C4-2B (cell line): ENCODE data around the gene CD58.

Experiments
- H3K27ac ChIP-seq: fragments of 450-650 bp; 2 replicates; pipeline ENCODE4 v1.5.1; 2017
- CTCF ChIP-seq: fragments of 450-650 bp; conservative IDR thresholded peaks from 2 replicates; pipeline ENCODE4 v1.5.1; 2017; ENCODE audit warnings: mild to moderate bottlenecking
- ZFX ChIP-seq: fragments of 450-650 bp; IDR thresholded peaks from 2 replicates; pipeline ENCODE4 v1.6.1; 2017

Gene CD58

GRCh38 chr1:116511459-116512019 lies 59.3 kb downstream of the CD58 start:
- no peak overlapping the region for H3K27ac ChIP-seq
- TF ChIP-seq ZFX: no peak
- TF ChIP-seq CTCF: no peak

GRCh38 chr1:116510361-116510760 lies 60.5 kb downstream of the CD58 start:
- H3K27ac ChIP-seq: no peak overlapping the region
- TF ChIP-seq ZFX (no peak), CTCF (no peak)

GRCh38 chr1:116508984-116509980 lies 61.5 kb downstream of the CD58 start:
- TF ChIP-seq ZFX: no peak
- TF ChIP-seq CTCF: no peak
- no peak overlapping the region for H3K27ac ChIP-seq

- TF ChIP-seq CTCF (no peak), ZFX (no peak; the same call in 1 of the 2 replicates)
- H3K27ac ChIP-seq: no peak overlapping the region
Observed at GRCh38 chr1:116508085-116508983, 62.5 kb downstream of the CD58 start.

GRCh38 chr1:116507631-116508030 lies 63.2 kb downstream of the CD58 start:
- H3K27ac ChIP-seq: no peak overlapping the region

More at GRCh38 chr1:116507631-116508030, 63.2 kb downstream of the CD58 start:
- TF ChIP-seq CTCF (no peak), ZFX (no peak)
